GM13976 (cell line): ENCODE measurements around the gene PIN4.

Experiments used
- DNase-seq: peaks from one replicate; pipeline ENCODE4 v3.0.0; 2012; ENCODE audit warnings: low spot score
- in situ Hi-C: fragments of 300-500 bp; cut with MboI; formaldehyde crosslinking; loops from one replicate; pipeline ENCODE4 v1.12.0; 2022; ENCODE audit warnings: low sequenced_read_pairs, mixed read lengths, inconsistent platforms; ENCODE audit not compliant: unreplicated experiment
- TF ChIP-seq, protein P1 (sequence below): IDR thresholded peaks from 2 replicates; pipeline ENCODE4 v1.5.1; 2012; ENCODE audit warnings: borderline replicate concordance, mild to moderate bottlenecking; ENCODE audit not compliant: insufficient read depth; ENCODE audit errors: extremely low read depth, missing control alignments, control extremely low read depth

The PIN4 gene

GRCh38 chrX:72181178-72182125 is at the start of gene PIN4:
PIN4 (plus strand) TSS chrX:72181757; CDS start chrX:72181786, 29 bp downstream.
- in situ Hi-C loops = no loop called here
- peak; percentile 87 for DNase-seq
- TF ChIP-seq, protein P1, sequence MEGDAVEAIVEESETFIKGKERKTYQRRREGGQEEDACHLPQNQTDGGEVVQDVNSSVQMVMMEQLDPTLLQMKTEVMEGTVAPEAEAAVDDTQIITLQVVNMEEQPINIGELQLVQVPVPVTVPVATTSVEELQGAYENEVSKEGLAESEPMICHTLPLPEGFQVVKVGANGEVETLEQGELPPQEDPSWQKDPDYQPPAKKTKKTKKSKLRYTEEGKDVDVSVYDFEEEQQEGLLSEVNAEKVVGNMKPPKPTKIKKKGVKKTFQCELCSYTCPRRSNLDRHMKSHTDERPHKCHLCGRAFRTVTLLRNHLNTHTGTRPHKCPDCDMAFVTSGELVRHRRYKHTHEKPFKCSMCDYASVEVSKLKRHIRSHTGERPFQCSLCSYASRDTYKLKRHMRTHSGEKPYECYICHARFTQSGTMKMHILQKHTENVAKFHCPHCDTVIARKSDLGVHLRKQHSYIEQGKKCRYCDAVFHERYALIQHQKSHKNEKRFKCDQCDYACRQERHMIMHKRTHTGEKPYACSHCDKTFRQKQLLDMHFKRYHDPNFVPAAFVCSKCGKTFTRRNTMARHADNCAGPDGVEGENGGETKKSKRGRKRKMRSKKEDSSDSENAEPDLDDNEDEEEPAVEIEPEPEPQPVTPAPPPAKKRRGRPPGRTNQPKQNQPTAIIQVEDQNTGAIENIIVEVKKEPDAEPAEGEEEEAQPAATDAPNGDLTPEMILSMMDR = no peak

- TF ChIP-seq, protein P1 = no peak
- DNase-seq = no peak
- in situ Hi-C loops = no loop called here
Measured at GRCh38 chrX:72132456-72132855, 49.1 kb upstream of the PIN4 start.

- TF ChIP-seq, protein P1 = no peak
- in situ Hi-C loops = no loop called here
- no peak for DNase-seq
Measured at GRCh38 chrX:72133851-72134546, 47.6 kb upstream of the PIN4 start.

- TF ChIP-seq, protein P1 = no peak
- in situ Hi-C loops = no loop called here
- no peak for DNase-seq
Measured at GRCh38 chrX:72137846-72138495, 43.6 kb upstream of the PIN4 start.

DNA sequence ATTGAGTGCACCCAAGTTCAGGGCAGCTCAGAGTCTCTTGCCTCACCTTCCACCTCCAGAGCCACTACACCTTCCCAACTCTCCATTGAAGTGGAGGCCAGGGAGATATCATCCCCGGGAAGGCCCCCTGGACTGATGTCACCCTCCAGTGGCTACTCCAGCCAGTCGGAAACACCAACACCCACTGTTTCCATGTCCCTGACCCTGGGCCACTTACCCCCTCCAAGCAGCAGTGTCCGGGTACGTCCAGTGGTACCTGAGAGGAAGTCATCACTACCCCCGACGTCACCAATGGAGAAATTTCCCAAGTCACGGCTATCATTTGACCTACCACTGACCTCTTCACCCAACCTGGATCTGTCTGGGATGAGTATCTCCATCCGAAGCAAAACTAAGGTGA is 42.0 kb upstream of the PIN4 start:
- TF ChIP-seq, protein P1 = no peak
- DNase-seq = no peak
- in situ Hi-C loops = no loop called here

- DNase-seq = no peak
- in situ Hi-C loops = no loop called here
- TF ChIP-seq, protein P1 = no peak
Measured at GRCh38 chrX:72141372-72142004, 40.1 kb upstream of the PIN4 start.
